Measurements from ENCODE around the gene SHANK1.

GRCh38 chr19:50728084-50728737 is 8.6 kb upstream of the SHANK1 start:
- TF ChIP-seq EP300 (IDR thresholded peaks at IDR 0.05) (no peak), CTCF (IDR thresholded peaks at IDR 0.05) (no peak), POLR2A (IDR thresholded peaks at IDR 0.05) (no peak)
